Body of pancreas (tissue), 4 donors: ENCODE measurements around the gene LMO1. TPM values are rescaled to one million over a fixed set of nuclear protein-coding genes. Genes with fewer than 3 reads are reported as not detected.

Experiments
- ATAC-seq: fragments of 150-250 bp; one replicate; pipeline ENCODE4 v1.9.1; 2016
- DNase-seq, 4 donors: peaks; one replicate each; pipeline ENCODE4 v3.0.0-alpha.2; 2019
- H3K27ac ChIP-seq, 4 donors: fragments of 200-600 bp; sonication (generic); 1 replicate in 3 of 4; 2 replicates in 1 of 4; pipeline versions ENCODE4 v1.5.1 to v1.6.1; 2016 to 2019; ENCODE audit warnings: mild to moderate bottlenecking in 1 of 4, mixed read lengths in 1 of 4, moderate library complexity in 1 of 4
- H3K27me3 ChIP-seq, 2 donors: fragments of 200-600 bp; sonication (generic); one replicate each; pipeline ENCODE4 v1.6.0; 2016; ENCODE audit warnings: mild to moderate bottlenecking in 1 of 2
- H3K36me3 ChIP-seq, 2 donors: fragments of 200-600 bp; sonication (generic); replicated peaks in 1 of 2; 2 replicates each; pipeline ENCODE4 v1.5.1; 2016; ENCODE audit warnings: low read depth in 2 of 2; ENCODE audit not compliant: insufficient read depth in 1 of 2
- H3K4me1 ChIP-seq: fragments of 200-600 bp; sonication (generic); one replicate; pipeline ENCODE4 v1.6.0; 2016
- H3K4me3 ChIP-seq, 2 donors: fragments of 200-600 bp; sonication (generic); 1 replicate in 1 of 2; 2 replicates in 1 of 2; pipeline ENCODE4 v1.5.1; 2016 to 2019
- H3K9me3 ChIP-seq, 3 donors: fragments of 200-600 bp; sonication (generic); 1 replicate in 2 of 3; 2 replicates in 1 of 3; pipeline ENCODE4 v1.5.1; 2016
- POLR2A ChIP-seq, 3 donors: fragments of 450-650 bp; IDR thresholded peaks; one replicate each; pipeline ENCODE4 v1.6.1; 2016; ENCODE audit warnings: antibody characterized with exemption in 3 of 3, mild to moderate bottlenecking in 2 of 3
- WGBS, 2 donors: methylation state at CpG; one replicate each; pipeline ENCODE4 v1.1.5; 2017; 5-methylcytosine and 5-hydroxymethylcytosine counted together
- intact Hi-C: fragments of 100-400 bp; cut with DNase I; formaldehyde crosslinking; loops from one replicate; pipeline ENCODE4 v1.15.1; 2023
- total RNA-seq, 2 donors: library from RNA; depleted of rRNA; stranded (reverse); fragments of >200 nt; gene quantifications; one replicate each; pipeline ENCODE4 v1.1.0, GENCODE V29; 2016
- TF ChIP-seq, protein P1 (sequence below), 7 experiments: fragments of 450-650 bp in 4 of 7; fragments of 200-600 bp in 3 of 7; sonication (generic) in 3 of 7; IDR thresholded peaks; one replicate each; pipeline ENCODE4 v1.5.1; 2016 to 2019; ENCODE audit warnings: antibody characterized with exemption in 7 of 7

Gene LMO1
- total RNA-seq, 2 donors from 2014 or later: 0.78 to 1.6 TPM

GRCh38 chr11:8178297-8178696, 85.4 kb downstream of the LMO1 start:
- H3K36me3 ChIP-seq: no peaks in the 10 kb centered on the region
- WGBS, 2 donors: 46 to 73% methylated on average over 1 of the region's 1 CpG
- no peak overlapping the region for H3K4me3 ChIP-seq
- intact Hi-C loops: no loop called here
- H3K27me3 ChIP-seq: no peaks in the 10 kb centered on the region
- TF ChIP-seq, protein P1, sequence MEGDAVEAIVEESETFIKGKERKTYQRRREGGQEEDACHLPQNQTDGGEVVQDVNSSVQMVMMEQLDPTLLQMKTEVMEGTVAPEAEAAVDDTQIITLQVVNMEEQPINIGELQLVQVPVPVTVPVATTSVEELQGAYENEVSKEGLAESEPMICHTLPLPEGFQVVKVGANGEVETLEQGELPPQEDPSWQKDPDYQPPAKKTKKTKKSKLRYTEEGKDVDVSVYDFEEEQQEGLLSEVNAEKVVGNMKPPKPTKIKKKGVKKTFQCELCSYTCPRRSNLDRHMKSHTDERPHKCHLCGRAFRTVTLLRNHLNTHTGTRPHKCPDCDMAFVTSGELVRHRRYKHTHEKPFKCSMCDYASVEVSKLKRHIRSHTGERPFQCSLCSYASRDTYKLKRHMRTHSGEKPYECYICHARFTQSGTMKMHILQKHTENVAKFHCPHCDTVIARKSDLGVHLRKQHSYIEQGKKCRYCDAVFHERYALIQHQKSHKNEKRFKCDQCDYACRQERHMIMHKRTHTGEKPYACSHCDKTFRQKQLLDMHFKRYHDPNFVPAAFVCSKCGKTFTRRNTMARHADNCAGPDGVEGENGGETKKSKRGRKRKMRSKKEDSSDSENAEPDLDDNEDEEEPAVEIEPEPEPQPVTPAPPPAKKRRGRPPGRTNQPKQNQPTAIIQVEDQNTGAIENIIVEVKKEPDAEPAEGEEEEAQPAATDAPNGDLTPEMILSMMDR (IDR thresholded peaks at IDR 0.05): no peak
- no peak for TF ChIP-seq POLR2A (IDR thresholded peaks at IDR 0.05)
- ATAC-seq: no peak
- no peaks in the 10 kb centered on the region for H3K9me3 ChIP-seq
- DNase-seq: no peak
- no peak overlapping the region for H3K27ac ChIP-seq
- H3K4me1 ChIP-seq: no peaks in the 10 kb centered on the region

DNA sequence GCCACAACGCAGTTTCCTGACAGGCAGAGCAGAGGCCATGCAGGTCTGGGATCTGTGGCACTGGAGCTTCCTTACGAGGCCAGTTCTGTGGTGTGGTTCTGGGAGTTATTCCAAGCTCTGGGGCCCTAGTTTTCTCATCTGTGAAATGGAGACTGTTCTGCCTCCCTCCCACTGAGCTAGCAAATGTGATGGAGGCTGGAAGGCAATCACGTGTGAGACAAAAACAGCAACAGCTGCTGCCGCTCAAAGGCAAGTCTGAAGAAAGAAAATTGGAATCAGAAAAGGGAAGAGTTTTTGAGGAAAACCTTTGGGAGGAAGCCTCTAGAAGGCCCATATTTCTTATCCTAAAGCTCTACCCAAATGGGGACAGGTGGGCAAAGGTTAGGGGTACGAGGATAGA, 86.5 kb downstream of the LMO1 start:
- Histone ChIP-seq H3K36me3 (no peaks in the 10 kb centered on the region), H3K4me3 (no peak overlapping the region), H3K27me3 (no peaks in the 10 kb centered on the region), H3K4me1 (no peaks in the 10 kb centered on the region), H3K9me3 (no peaks in the 10 kb centered on the region), H3K27ac (no peak overlapping the region)
- intact Hi-C loops: no loop called here
- TF ChIP-seq, protein P1 (IDR thresholded peaks at IDR 0.05): no peak
- TF ChIP-seq POLR2A (IDR thresholded peaks at IDR 0.05): no peak
- ATAC-seq (no peak), DNase-seq (no peak)
- WGBS, 2 donors: 56% methylated on average over 5 of the region's 5 CpGs

Other genes starting within 250 kb of the LMO1 start
- gene TUB, start 182.7 kb downstream of the LMO1 start, total RNA-seq: 1 to 10 TPM; 2.9 to 8.6 TPM
- 10 to 100 TPM; 40.0 to 44.5 TPM for gene RIC3, start 94.9 kb downstream of the LMO1 start, total RNA-seq